ENCODE results near the gene SPECC1L.

The SPECC1L gene

GRCh38 chr22:24325105-24325757 is 54.6 kb downstream of the SPECC1L start:
- peak; percentile 68 for TF ChIP-seq CTCF (conservative IDR thresholded peaks at IDR 0.05; ENCODE audit: low read depth)
- ChIA-PET POLR2A (ENCODE audit: low non-redundant PET) (no interaction called here), CTCF (interaction anchor here (0.7 kb wide), 1 partner anchor 101 kb away, joined by 4 read pairs; no protein-coding TSS in a partner anchor)
- peak; percentile 11 for DNase-seq (ENCODE audit: low spot score)
- no peak overlapping the region for H3K27ac ChIP-seq

GRCh38 chr22:24326266-24326665 is 55.6 kb downstream of the SPECC1L start:
- no peak for TF ChIP-seq CTCF (conservative IDR thresholded peaks at IDR 0.05; ENCODE audit: low read depth)
- DNase-seq (ENCODE audit: low spot score): no peak
- H3K27ac ChIP-seq: no peak overlapping the region
- POLR2A ChIA-PET (ENCODE audit: low non-redundant PET): no interaction called here
- CTCF ChIA-PET: no interaction called here

- TF ChIP-seq CTCF (conservative IDR thresholded peaks at IDR 0.05; ENCODE audit: low read depth): no peak
- H3K27ac ChIP-seq: no peak overlapping the region
- no peak for DNase-seq (ENCODE audit: low spot score)
- ChIA-PET POLR2A (ENCODE audit: low non-redundant PET) (no interaction called here), CTCF (no interaction called here)
Observed at GRCh38 chr22:24327832-24328231, 57.2 kb downstream of the SPECC1L start.

- 0 out of 2 replicates have a peak overlapping the region, but pooled peaks have one; percentile 38 for H3K27ac ChIP-seq
- ChIA-PET POLR2A (ENCODE audit: low non-redundant PET) (no interaction called here), CTCF (no interaction called here)
- no peak for DNase-seq (ENCODE audit: low spot score)
- no peak for TF ChIP-seq CTCF (conservative IDR thresholded peaks at IDR 0.05; ENCODE audit: low read depth)
Observed at GRCh38 chr22:24329453-24329852, 58.8 kb downstream of the SPECC1L start.

GRCh38 chr22:24330636-24331035 is 60.0 kb downstream of the SPECC1L start:
- CTCF ChIA-PET: interaction anchor here (0.5 kb wide), 1 partner anchor 180 kb away, joined by 3 read pairs; no protein-coding TSS in a partner anchor
- POLR2A ChIA-PET (ENCODE audit: low non-redundant PET): no interaction called here
- DNase-seq (ENCODE audit: low spot score): no peak
- H3K27ac ChIP-seq: no peak overlapping the region
- no peak for TF ChIP-seq CTCF (conservative IDR thresholded peaks at IDR 0.05; ENCODE audit: low read depth)

- POLR2A ChIA-PET (ENCODE audit: low non-redundant PET): no interaction called here
- CTCF ChIA-PET: no interaction called here
- TF ChIP-seq CTCF (conservative IDR thresholded peaks at IDR 0.05; ENCODE audit: low read depth): no peak
- no peak overlapping the region for H3K27ac ChIP-seq
- no peak for DNase-seq (ENCODE audit: low spot score)
Observed at GRCh38 chr22:24331468-24332440, 61.1 kb downstream of the SPECC1L start.

Data from RWPE1 (cell line).